Measurements from ENCODE around the gene CHCHD3. TPM values are rescaled to one million over a fixed set of nuclear protein-coding genes. Genes with fewer than 3 reads are reported as not detected.

Gene CHCHD3
- total RNA-seq, 1 experiment from 2014 or later = 100 TPM

GRCh38 chr7:132993377-132994013 is 88.4 kb downstream of the CHCHD3 start:
- TF ChIP-seq EZH2 (IDR thresholded peaks at IDR 0.05; ENCODE audit: low read depth) (no peak), CTCF (conservative IDR thresholded peaks at IDR 0.05) (no peak)
- BruUV-seq (replicated peaks) = no TSS peak
- no peaks in the 10 kb centered on the region for H3K9me2 ChIP-seq (ENCODE audit: insufficient read depth)
- H3K9me3 ChIP-seq (ENCODE audit: insufficient read depth, low read depth) = no peaks in the 10 kb centered on the region; the same call in 1 of the 2 replicates
- H3K4me1 ChIP-seq (replicated peaks; ENCODE audit: insufficient read depth) = no peaks in the 10 kb centered on the region
- no peak overlapping the region for H3K4me3 ChIP-seq
- H3F3A ChIP-seq (ENCODE audit: insufficient read depth, low read depth) = no peaks in the 10 kb centered on the region; the same call in 1 of the 2 replicates
- DNase-seq = no peak
- no peak overlapping the region for H3K27ac ChIP-seq
- CTCF ChIA-PET = no interaction called here
- no peak overlapping the region for H3K4me2 ChIP-seq
- no peak overlapping the region for H2AFZ ChIP-seq
- H3K27me3 ChIP-seq (ENCODE audit: insufficient read depth, low read depth) = no peaks in the 10 kb centered on the region
- intact Hi-C loops (cut with micrococcal nuclease; ENCODE audit: unreplicated experiment) = no loop called here
- H3K36me3 ChIP-seq (ENCODE audit: low read depth) = no peaks in the 10 kb centered on the region
- POLR2A ChIA-PET (ENCODE audit: unreplicated experiment) = interaction anchor here (0.7 kb wide), 1 partner anchor 62 kb away, joined by 3 read pairs; no protein-coding TSS in a partner anchor
- peaks cover 13% of the 10 kb centered on the region for H4K20me1 ChIP-seq (ENCODE audit: insufficient read depth)
- H3K79me2 ChIP-seq (ENCODE audit: low read depth) = peaks cover 53% of the 10 kb centered on the region

- POLR2A ChIA-PET (ENCODE audit: unreplicated experiment) = interaction anchor here (0.6 to 0.7 kb wide), 4 partner anchors 275 to 1325 kb away, joined by 3 to 9 read pairs (median 3); partner anchors contain the start of gene SLC35B4
- Histone ChIP-seq H3K4me3 (no peak overlapping the region), H3K27me3 (ENCODE audit: insufficient read depth, low read depth) (no peaks in the 10 kb centered on the region), H3K27ac (no peak overlapping the region), H2AFZ (no peak overlapping the region), H3K4me2 (no peak overlapping the region), H3K9me2 (ENCODE audit: insufficient read depth) (no peaks in the 10 kb centered on the region), H3K9me3 (ENCODE audit: insufficient read depth, low read depth) (no peaks in the 10 kb centered on the region; the same call in 1 of the 2 replicates), H3F3A (ENCODE audit: insufficient read depth, low read depth) (no peaks in the 10 kb centered on the region; the same call in 1 of the 2 replicates), H3K4me1 (replicated peaks; ENCODE audit: insufficient read depth) (no peaks in the 10 kb centered on the region), H4K20me1 (ENCODE audit: insufficient read depth) (peaks cover 13% of the 10 kb centered on the region; the same call in 1 of the 2 replicates), H3K36me3 (ENCODE audit: low read depth) (no peaks in the 10 kb centered on the region), H3K79me2 (ENCODE audit: low read depth) (peaks cover 49% of the 10 kb centered on the region)
- CTCF ChIA-PET = no interaction called here
- DNase-seq = no peak
- TF ChIP-seq EZH2 (IDR thresholded peaks at IDR 0.05; ENCODE audit: low read depth) (no peak), CTCF (conservative IDR thresholded peaks at IDR 0.05) (no peak)
- BruUV-seq (replicated peaks) = no TSS peak
- intact Hi-C loops (cut with micrococcal nuclease; ENCODE audit: unreplicated experiment) = no loop called here
Measured at GRCh38 chr7:132991615-132992587, 90.0 kb downstream of the CHCHD3 start.

GRCh38 chr7:132988117-132988516 is 93.8 kb downstream of the CHCHD3 start:
- Histone ChIP-seq H3K79me2 (ENCODE audit: low read depth) (peaks cover 25% of the 10 kb centered on the region), H2AFZ (no peak overlapping the region), H3K9me2 (ENCODE audit: insufficient read depth) (no peaks in the 10 kb centered on the region), H3K4me3 (no peak overlapping the region), H3K27ac (no peak overlapping the region), H3K4me2 (no peak overlapping the region), H3K27me3 (ENCODE audit: insufficient read depth, low read depth) (no peaks in the 10 kb centered on the region), H3K4me1 (replicated peaks; ENCODE audit: insufficient read depth) (no peaks in the 10 kb centered on the region), H3K9me3 (ENCODE audit: insufficient read depth, low read depth) (no peaks in the 10 kb centered on the region; the same call in 1 of the 2 replicates), H3F3A (ENCODE audit: insufficient read depth, low read depth) (no peaks in the 10 kb centered on the region; the same call in none of the 2 replicates), H3K36me3 (ENCODE audit: low read depth) (no peaks in the 10 kb centered on the region), H4K20me1 (ENCODE audit: insufficient read depth) (no peaks in the 10 kb centered on the region)
- no peak for TF ChIP-seq EZH2 (IDR thresholded peaks at IDR 0.05; ENCODE audit: low read depth)
- TF ChIP-seq CTCF (conservative IDR thresholded peaks at IDR 0.05) = no peak
- intact Hi-C loops (cut with micrococcal nuclease; ENCODE audit: unreplicated experiment) = no loop called here
- ChIA-PET POLR2A (ENCODE audit: unreplicated experiment) (no interaction called here), CTCF (no interaction called here)
- no peak for DNase-seq
- no TSS peak for BruUV-seq (replicated peaks)

All from PC-9 (cell line).